Fibroblast of lung (primary cell): ENCODE data around the gene CORO2A.

Experiments used
- CTCF ChIP-seq, 2 donors: IDR thresholded peaks in 1 of 2; conservative IDR thresholded peaks in 1 of 2; 1 replicate in 1 of 2; 2 replicates in 1 of 2; pipeline ENCODE4 v1.5.1; 2011 to 2012; ENCODE audit warnings: low read length in 2 of 2, control low read depth in 1 of 2, inconsistent platforms in 1 of 2, low read depth in 1 of 2, mild to moderate bottlenecking in 1 of 2
- EZH2 ChIP-seq: IDR thresholded peaks from 2 replicates; pipeline ENCODE4 v1.5.1; 2012; ENCODE audit warnings: low read length, control low read depth, mild to moderate bottlenecking; ENCODE audit errors: missing control alignments

GRCh38 chr9:98226957-98227356 lies 34.5 kb upstream of the CORO2A start:
- TF ChIP-seq CTCF (conservative IDR thresholded peaks at IDR 0.05 in 1 of 2, IDR thresholded peaks at IDR 0.05 in 1 of 2; ENCODE audit: low read depth in 1 of 2, low read length in 2 of 2) (no peak), EZH2 (no peak)
